H1 (cell line): ENCODE results near the gene IFT27. TPM values are rescaled to one million over a fixed set of nuclear protein-coding genes. Genes with fewer than 3 reads are reported as not detected.

Experiments used
- CTCF ChIA-PET: fragments of 300-600 bp; sonication (Branson Sonifier 250); formaldehyde crosslinking; loops from one replicate; lab custom pipeline; 2021; ENCODE audit not compliant: partially characterized antibody; lab: Charles Lee
- POLR2A ChIA-PET: fragments of 300-600 bp; sonication (Branson Sonifier 250); formaldehyde crosslinking; loops from one replicate; lab custom pipeline; 2021; ENCODE audit warnings: inconsistent platforms; ENCODE audit not compliant: partially characterized antibody; lab: Charles Lee
- DNase-seq, 2 experiments: peaks; one replicate each; pipeline versions ENCODE4 v3.0.0 to v3.0.0-alpha.2; 2010 to 2022; ENCODE audit warnings: low spot score in 2 of 2, low read depth in 1 of 2, mixed read lengths in 1 of 2
- FAIRE-seq: peaks from 2 replicates; lab custom pipeline; 2011; peaks lifted over from hg19 to GRCh38; lab: Jason Lieb, UNC
- H2AFZ ChIP-seq: 2 replicates; pipeline ENCODE4 v1.8.1; 2012; ENCODE audit warnings: low read length, inconsistent platforms
- H2AK5ac ChIP-seq: 2 replicates; pipeline ENCODE4 v1.6.1; 2013; ENCODE audit warnings: low read depth, low read length
- H2BK120ac ChIP-seq: replicated peaks from 2 replicates; pipeline ENCODE3; 2013; ENCODE audit warnings: low read depth, low read length, inconsistent platforms
- H2BK12ac ChIP-seq: 2 replicates; pipeline ENCODE4 v1.6.1; 2013; ENCODE audit warnings: low read depth, low read length
- H2BK15ac ChIP-seq: 2 replicates; pipeline ENCODE4 v1.6.1; 2013; ENCODE audit warnings: low read length
- H2BK20ac ChIP-seq: 2 replicates; pipeline ENCODE4 v1.6.1; 2013; ENCODE audit warnings: low read length
- H2BK5ac ChIP-seq: 2 replicates; pipeline ENCODE4 v1.6.1; 2013; ENCODE audit warnings: low read depth, low read length
- H3K14ac ChIP-seq: 2 replicates; pipeline ENCODE4 v1.6.1; 2013; ENCODE audit warnings: inconsistent platforms; ENCODE audit not compliant: insufficient read length
- H3K18ac ChIP-seq: 2 replicates; pipeline ENCODE4 v1.6.1; 2013; ENCODE audit warnings: low read length; ENCODE audit errors: extremely low read depth
- H3K23ac ChIP-seq: 2 replicates; pipeline ENCODE4 v1.6.1; 2013; ENCODE audit warnings: inconsistent platforms; ENCODE audit not compliant: insufficient read length
- H3K23me2 ChIP-seq: 2 replicates; pipeline ENCODE4 v1.6.1; 2013; ENCODE audit warnings: low read depth, low read length
- H3K27ac ChIP-seq: 2 replicates; pipeline ENCODE4 v1.6.1; 2011; ENCODE audit warnings: low read depth, low read length, inconsistent platforms
- H3K27me3 ChIP-seq, 4 experiments: replicated peaks in 1 of 4; 1 replicate in 1 of 4; 2 replicates in 3 of 4; pipeline versions ENCODE4 v1.6.1 to v1.8.1; 2011 to 2013; ENCODE audit warnings: low read length in 3 of 4, mild to moderate bottlenecking in 3 of 4, inconsistent platforms in 2 of 4, mixed read lengths in 2 of 4, moderate library complexity in 1 of 4; ENCODE audit not compliant: control insufficient read depth in 3 of 4, insufficient read depth in 3 of 4; ENCODE audit errors: extremely low read depth in 1 of 4
- H3K36me3 ChIP-seq, 4 experiments: 2 replicates each; pipeline versions ENCODE4 v1.6.1 to v1.8.1; 2011 to 2013; ENCODE audit warnings: mild to moderate bottlenecking in 4 of 4, low read length in 3 of 4, moderate library complexity in 2 of 4, control low read depth in 1 of 4, inconsistent platforms in 1 of 4; ENCODE audit not compliant: insufficient read depth in 4 of 4, control insufficient read depth in 2 of 4
- H3K4ac ChIP-seq: replicated peaks from 2 replicates; pipeline ENCODE3; 2013; ENCODE audit warnings: low read length, low read depth, mixed read lengths, inconsistent platforms; ENCODE audit not compliant: insufficient read length
- H3K4me1 ChIP-seq, 4 experiments: replicated peaks in 1 of 4; 1 replicate in 1 of 4; 2 replicates in 3 of 4; pipeline versions ENCODE4 v1.6.1 to v1.8.1; 2011 to 2013; ENCODE audit warnings: low read length in 3 of 4, inconsistent platforms in 2 of 4, mixed read lengths in 1 of 4; ENCODE audit not compliant: insufficient read depth in 4 of 4, control insufficient read depth in 3 of 4
- H3K4me2 ChIP-seq, 2 experiments: 2 replicates each; pipeline versions ENCODE4 v1.6.1 to v1.8.1; 2011 to 2013; ENCODE audit warnings: low read depth in 2 of 2, low read length in 2 of 2, control low read depth in 1 of 2, inconsistent platforms in 1 of 2, mild to moderate bottlenecking in 1 of 2; ENCODE audit not compliant: insufficient read depth in 1 of 2
- H3K4me3 ChIP-seq, 4 experiments: fragments of 200-600, 300-600 bp in 1 of 4; sonication (generic), shearing (Covaris generic), sonication (Bioruptor Twin) in 1 of 4; 2 replicates each; pipeline versions ENCODE4 v1.5.1 to v1.8.1; 2011 to 2016; ENCODE audit warnings: low read length in 4 of 4, low read depth in 3 of 4, control low read depth in 2 of 4, inconsistent platforms in 2 of 4, mild to moderate bottlenecking in 2 of 4, mixed read lengths in 1 of 4, moderate library complexity in 1 of 4; ENCODE audit not compliant: insufficient read depth in 2 of 4; ENCODE audit errors: extremely low read depth in 1 of 4
- H3K56ac ChIP-seq: replicated peaks from 2 replicates; pipeline ENCODE3; 2013; ENCODE audit warnings: low read depth, mild to moderate bottlenecking, mixed read lengths, low read length, inconsistent platforms; ENCODE audit not compliant: insufficient read length
- H3K79me1 ChIP-seq: 2 replicates; pipeline ENCODE4 v1.6.1; 2013; ENCODE audit warnings: low read depth, low read length, control low read depth
- H3K79me2 ChIP-seq, 2 experiments: 2 replicates each; pipeline versions ENCODE4 v1.6.1 to v1.8.1; 2012 to 2013; ENCODE audit warnings: low read length in 2 of 2, mild to moderate bottlenecking in 2 of 2, inconsistent platforms in 1 of 2; ENCODE audit not compliant: insufficient read depth in 2 of 2, control insufficient read depth in 1 of 2
- H3K9ac ChIP-seq, 4 experiments: replicated peaks in 1 of 4; 1 replicate in 1 of 4; 2 replicates in 3 of 4; pipeline versions ENCODE4 v1.6.1 to v1.8.1; 2011 to 2013; ENCODE audit warnings: low read depth in 3 of 4, low read length in 3 of 4, control low read depth in 2 of 4, mild to moderate bottlenecking in 2 of 4, moderate library complexity in 2 of 4, inconsistent platforms in 1 of 4; ENCODE audit errors: extremely low read depth in 1 of 4
- H3K9me3 ChIP-seq, 2 experiments: 2 replicates each; pipeline versions ENCODE4 v1.6.1 to v1.8.1; 2012 to 2013; ENCODE audit warnings: mild to moderate bottlenecking in 2 of 2, moderate library complexity in 2 of 2, control low read depth in 1 of 2, inconsistent platforms in 1 of 2, low read depth in 1 of 2, low read length in 1 of 2, mixed read lengths in 1 of 2; ENCODE audit not compliant: insufficient read depth in 2 of 2
- H4K20me1 ChIP-seq, 2 experiments: replicated peaks in 1 of 2; 2 replicates each; pipeline versions ENCODE3 to v1.8.1; 2011 to 2013; ENCODE audit warnings: inconsistent platforms in 2 of 2, low read length in 2 of 2, mild to moderate bottlenecking in 1 of 2; ENCODE audit not compliant: insufficient read depth in 2 of 2, control insufficient read depth in 1 of 2
- H4K5ac ChIP-seq: 2 replicates; pipeline ENCODE4 v1.6.1; 2013; ENCODE audit warnings: low read length, low read depth, mixed read lengths, inconsistent platforms; ENCODE audit not compliant: insufficient read length
- H4K8ac ChIP-seq: 2 replicates; pipeline ENCODE4 v1.8.0; 2013; ENCODE audit warnings: mild to moderate bottlenecking, moderate library complexity, low read length, inconsistent platforms; ENCODE audit not compliant: insufficient read depth; ENCODE audit errors: extremely low read depth
- H4K91ac ChIP-seq: replicated peaks from 2 replicates; pipeline ENCODE3; 2013; ENCODE audit warnings: low read length, mixed read lengths, inconsistent platforms; ENCODE audit not compliant: insufficient read length
- ASH2L ChIP-seq: fragments of 200-600, 300-600 bp; sonication (generic); IDR thresholded peaks from one replicate; pipeline ENCODE4 v1.7.1; 2017; ENCODE audit warnings: low read length
- ATF3 ChIP-seq: IDR thresholded peaks from 2 replicates; pipeline ENCODE4 v1.6.1; 2011; ENCODE audit warnings: low read depth, mild to moderate bottlenecking, low read length; ENCODE audit not compliant: insufficient read depth
- BACH1 ChIP-seq: IDR thresholded peaks from 2 replicates; pipeline ENCODE4 v1.6.1; 2012; ENCODE audit warnings: low read length, improper control_type of control experiment
- CEBPB ChIP-seq: IDR thresholded peaks from 2 replicates; pipeline ENCODE4 v1.6.1; 2012; ENCODE audit warnings: low read depth, low read length
- JUN ChIP-seq: IDR thresholded peaks from 2 replicates; pipeline ENCODE4 v1.6.1; 2011; ENCODE audit warnings: low read depth, mild to moderate bottlenecking, improper control_type of control experiment, low read length
- MAX ChIP-seq: IDR thresholded peaks from 2 replicates; pipeline ENCODE4 v1.6.1; 2012; ENCODE audit warnings: inconsistent platforms
- POLR2A ChIP-seq, 2 experiments: IDR thresholded peaks; 1 replicate in 1 of 2; 2 replicates in 1 of 2; pipeline ENCODE4 v1.6.1; 2011; ENCODE audit warnings: low read depth in 2 of 2, low read length in 2 of 2, mild to moderate bottlenecking in 2 of 2; ENCODE audit errors: control extremely low read depth in 1 of 2
- RFX5 ChIP-seq: IDR thresholded peaks from 2 replicates; pipeline ENCODE4 v1.6.1; 2011; ENCODE audit warnings: low read depth, low read length, improper control_type of control experiment, borderline replicate concordance
- SIX5 ChIP-seq: IDR thresholded peaks from 2 replicates; pipeline ENCODE4 v1.6.1; 2011; ENCODE audit warnings: mild to moderate bottlenecking, low read depth, low read length
- SP1 ChIP-seq: IDR thresholded peaks from 2 replicates; pipeline ENCODE4 v1.6.1; 2011; ENCODE audit warnings: low read depth, low read length
- SP2 ChIP-seq: IDR thresholded peaks from 2 replicates; pipeline ENCODE4 v1.6.1; 2012; ENCODE audit warnings: mild to moderate bottlenecking, low read length, inconsistent platforms
- SRF ChIP-seq: IDR thresholded peaks from 2 replicates; pipeline ENCODE4 v1.6.1; 2011; ENCODE audit warnings: mild to moderate bottlenecking, low read depth, low read length, moderate library complexity
- TEAD4 ChIP-seq: IDR thresholded peaks from 2 replicates; pipeline ENCODE4 v1.6.1; 2012; ENCODE audit warnings: low read depth, low read length, inconsistent platforms, mixed read lengths
- USF2 ChIP-seq: IDR thresholded peaks from 2 replicates; pipeline ENCODE4 v1.6.1; 2011; ENCODE audit warnings: low read length, improper control_type of control experiment
- ZNF274 ChIP-seq: IDR thresholded peaks from 2 replicates; pipeline ENCODE4 v1.7.0; 2012; ENCODE audit warnings: low read length, borderline replicate concordance; ENCODE audit errors: extremely low read depth
- WGBS, 2 experiments: shearing (Covaris generic) in 1 of 2; methylation state at CpG; one replicate each; pipeline versions ENCODE4 v1.1.6 to v1.1.7; 2013 to 2015; ENCODE audit warnings: low lambda C conversion rate in 2 of 2, mixed read lengths in 2 of 2, inconsistent platforms in 1 of 2, low coverage in 1 of 2, missing lambda C conversion rate in 1 of 2; ENCODE audit not compliant: insufficient replicate concordance in 2 of 2, insufficient coverage in 1 of 2, insufficient read length in 1 of 2; ENCODE audit errors: extremely low coverage in 1 of 2, missing lambda C conversion rate in 1 of 2; 5-methylcytosine and 5-hydroxymethylcytosine counted together
- polyA plus RNA-seq, 7 experiments: library from polyadenylated mRNA; depleted of rRNA in 3 of 7; stranded (reverse) in 5 of 7; unstranded in 2 of 7; fragments of >200 nt in 5 of 7; fragments of 200-250 nt in 2 of 7; gene quantifications; 1 replicate in 5 of 7; 2 replicates in 1 of 7; 4 replicates in 1 of 7; pipeline versions ENCODE4 v1.2.1 to v1.2.3, GENCODE V29; 2011 to 2013; ENCODE audit warnings: missing spikeins in 2 of 7, mixed read lengths in 2 of 7
- total RNA-seq: library from RNA; stranded (reverse); fragmentation: NEBNext Ultra II Directional; extraction: Animal tissue kit (Norgen Biotek cat#: 25700); gene quantifications from 2 replicates; pipeline ENCODE4 v1.2.1, GENCODE V29; 2021

The IFT27 gene
- total and polyA plus RNA-seq, 2 of the 8 experiments (the other 6 are each of a cell fraction or from before 2014, with no cell fraction given): 36.4 to 46.2 TPM

- H3K79me2 ChIP-seq: no peaks in the 10 kb centered on the region
- FAIRE-seq: no peak
- H2BK15ac ChIP-seq: no peak overlapping the region
- H3K23ac ChIP-seq: no peak overlapping the region
- no peak for DNase-seq
- H3K4me1 ChIP-seq: no peaks in the 10 kb centered on the region
- no peak overlapping the region for H3K56ac ChIP-seq
- H3K18ac ChIP-seq: no peak overlapping the region
- H3K79me1 ChIP-seq: no peaks in the 10 kb centered on the region
- no peak overlapping the region for H4K8ac ChIP-seq
- H2BK20ac ChIP-seq: no peak overlapping the region
- H2BK120ac ChIP-seq: no peak overlapping the region
- no peak overlapping the region for H3K4ac ChIP-seq
- no peak overlapping the region for H2BK12ac ChIP-seq
- H3K23me2 ChIP-seq: no peaks in the 10 kb centered on the region
- 90% methylated on average over 8 of the region's 8 CpGs; no CpG with 5 or more reads in 1 of the 2 experiments for WGBS, 2 experiments
- H3K27ac ChIP-seq: no peak overlapping the region
- no peaks in the 10 kb centered on the region for H3K9me3 ChIP-seq
- no peak overlapping the region for H4K5ac ChIP-seq
- no peak overlapping the region for H2BK5ac ChIP-seq
- no peaks in the 10 kb centered on the region for H3K27me3 ChIP-seq
- no peak overlapping the region for H4K91ac ChIP-seq
- no peak overlapping the region for H2AFZ ChIP-seq
- CTCF ChIA-PET: interaction anchor here (1.1 to 3.9 kb wide), 3 partner anchors 11 to 13 kb away, joined by 3 to 13 read pairs (median 3); no protein-coding TSS in a partner anchor
- POLR2A ChIA-PET: no interaction called here
- H3K14ac ChIP-seq: no peak overlapping the region
- H4K20me1 ChIP-seq: no peaks in the 10 kb centered on the region
- peaks cover 3 to 20% (median 11%) of the 10 kb centered on the region in 4 experiments; a peak in 5 of 8 replicates for H3K36me3 ChIP-seq
- no peak overlapping the region for H3K4me3 ChIP-seq
- H2AK5ac ChIP-seq: no peak overlapping the region
- H3K9ac ChIP-seq: no peak overlapping the region
- no peak overlapping the region for H3K4me2 ChIP-seq
- TF ChIP-seq ATF3 (no peak), BACH1 (no peak), SP1 (no peak), SRF (no peak), TEAD4 (no peak), SIX5 (no peak), CEBPB (no peak), POLR2A (IDR thresholded peaks at IDR 0.05; ENCODE audit: control extremely low read depth in 1 of 2, low read depth in 2 of 2, low read length in 2 of 2) (no peak), JUN (no peak), ASH2L (no peak), SP2 (no peak), ZNF274 (no peak), RFX5 (no peak), MAX (no peak), USF2 (no peak)
Measured at GRCh38 chr22:36763576-36763975, 12.3 kb downstream of the IFT27 start.
